Common myeloid progenitor, CD34-positive (primary cell): ENCODE measurements around the gene ACAD11. TPM values are rescaled to one million over a fixed set of nuclear protein-coding genes. Genes with fewer than 3 reads are reported as not detected.
A peak's percentile ranks its signal among the peaks of the same experiment; 100 is the strongest.

ENCODE experiments used
- CTCF ChIA-PET: fragments of 350-600 bp; sonication (Branson Sonifier 250); formaldehyde crosslinking; loops from one replicate; lab custom pipeline; 2021; ENCODE audit warnings: antibody characterized with exemption; lab: Charles Lee
- POLR2A ChIA-PET: fragments of 350-600 bp; sonication (Branson Sonifier 250); formaldehyde crosslinking; loops from one replicate; lab custom pipeline; 2021; ENCODE audit warnings: antibody characterized with exemption; lab: Charles Lee
- DNase-seq, 3 donors: peaks; one replicate each; pipeline versions ENCODE4 v3.0.0 to v3.0.0-alpha.2; 2013
- H3K27ac ChIP-seq, 2 experiments: 1 replicate in 1 of 2; 2 replicates in 1 of 2; pipeline ENCODE4 v1.7.0; 2013; ENCODE audit warnings: inconsistent platforms in 2 of 2, low read length in 2 of 2, mild to moderate bottlenecking in 2 of 2, low read depth in 1 of 2, moderate library complexity in 1 of 2; ENCODE audit not compliant: severe bottlenecking in 2 of 2, insufficient read depth in 1 of 2, poor library complexity in 1 of 2
- H3K27me3 ChIP-seq, 5 experiments: replicated peaks in 2 of 5; 1 replicate in 3 of 5; 2 replicates in 2 of 5; pipeline versions ENCODE4 v1.6.1 to v1.7.0; 2013; ENCODE audit warnings: low read length in 4 of 5, mild to moderate bottlenecking in 2 of 5, moderate library complexity in 2 of 5, inconsistent platforms in 1 of 5; ENCODE audit not compliant: insufficient read depth in 5 of 5, control insufficient read depth in 4 of 5
- H3K36me3 ChIP-seq, 4 experiments: 1 replicate in 2 of 4; 2 replicates in 2 of 4; pipeline versions ENCODE4 v1.6.1 to v1.7.0; 2013; ENCODE audit warnings: low read length in 3 of 4, control low read depth in 1 of 4, mild to moderate bottlenecking in 1 of 4; ENCODE audit not compliant: control insufficient read depth in 4 of 4, insufficient read depth in 4 of 4
- H3K4me1 ChIP-seq, 4 experiments: 1 replicate in 3 of 4; 2 replicates in 1 of 4; pipeline versions ENCODE4 v1.6.1 to v1.7.1; 2013; ENCODE audit warnings: low read length in 3 of 4, mild to moderate bottlenecking in 3 of 4, control low read depth in 1 of 4, inconsistent platforms in 1 of 4, moderate library complexity in 1 of 4; ENCODE audit not compliant: control insufficient read depth in 4 of 4, insufficient read depth in 4 of 4; ENCODE audit errors: control extremely low read depth in 1 of 4
- H3K4me3 ChIP-seq, 7 experiments: 1 replicate in 4 of 7; 2 replicates in 3 of 7; pipeline versions ENCODE4 v1.5.1 to v1.7.0; 2013; ENCODE audit warnings: mild to moderate bottlenecking in 7 of 7, low read length in 6 of 7, moderate library complexity in 6 of 7, inconsistent platforms in 2 of 7, low read depth in 2 of 7, control low read depth in 1 of 7; ENCODE audit not compliant: insufficient read depth in 4 of 7, control insufficient read depth in 1 of 7; ENCODE audit errors: extremely low read depth in 1 of 7
- H3K9me3 ChIP-seq, 5 experiments: 1 replicate in 4 of 5; 2 replicates in 1 of 5; pipeline versions ENCODE4 v1.6.1 to v1.7.1; 2013; ENCODE audit warnings: low read length in 4 of 5, mild to moderate bottlenecking in 2 of 5, inconsistent platforms in 1 of 5, low read depth in 1 of 5, moderate library complexity in 1 of 5; ENCODE audit not compliant: control insufficient read depth in 4 of 5, insufficient read depth in 2 of 5; ENCODE audit errors: control extremely low read depth in 1 of 5
- WGBS: methylation state at CpG from one replicate; pipeline ENCODE4 v1.1.5; 2013; ENCODE audit not compliant: insufficient coverage; 5-methylcytosine and 5-hydroxymethylcytosine counted together
- polyA plus RNA-seq: library from polyadenylated mRNA; unstranded; fragments of 120-200 nt; gene quantifications from one replicate; pipeline ENCODE4 v1.2.1, GENCODE V29; 2013

Gene ACAD11, protein sequence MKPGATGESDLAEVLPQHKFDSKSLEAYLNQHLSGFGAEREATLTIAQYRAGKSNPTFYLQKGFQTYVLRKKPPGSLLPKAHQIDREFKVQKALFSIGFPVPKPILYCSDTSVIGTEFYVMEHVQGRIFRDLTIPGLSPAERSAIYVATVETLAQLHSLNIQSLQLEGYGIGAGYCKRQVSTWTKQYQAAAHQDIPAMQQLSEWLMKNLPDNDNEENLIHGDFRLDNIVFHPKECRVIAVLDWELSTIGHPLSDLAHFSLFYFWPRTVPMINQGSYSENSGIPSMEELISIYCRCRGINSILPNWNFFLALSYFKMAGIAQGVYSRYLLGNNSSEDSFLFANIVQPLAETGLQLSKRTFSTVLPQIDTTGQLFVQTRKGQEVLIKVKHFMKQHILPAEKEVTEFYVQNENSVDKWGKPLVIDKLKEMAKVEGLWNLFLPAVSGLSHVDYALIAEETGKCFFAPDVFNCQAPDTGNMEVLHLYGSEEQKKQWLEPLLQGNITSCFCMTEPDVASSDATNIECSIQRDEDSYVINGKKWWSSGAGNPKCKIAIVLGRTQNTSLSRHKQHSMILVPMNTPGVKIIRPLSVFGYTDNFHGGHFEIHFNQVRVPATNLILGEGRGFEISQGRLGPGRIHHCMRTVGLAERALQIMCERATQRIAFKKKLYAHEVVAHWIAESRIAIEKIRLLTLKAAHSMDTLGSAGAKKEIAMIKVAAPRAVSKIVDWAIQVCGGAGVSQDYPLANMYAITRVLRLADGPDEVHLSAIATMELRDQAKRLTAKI
- 49.0 TPM for polyA plus RNA-seq

DNA sequence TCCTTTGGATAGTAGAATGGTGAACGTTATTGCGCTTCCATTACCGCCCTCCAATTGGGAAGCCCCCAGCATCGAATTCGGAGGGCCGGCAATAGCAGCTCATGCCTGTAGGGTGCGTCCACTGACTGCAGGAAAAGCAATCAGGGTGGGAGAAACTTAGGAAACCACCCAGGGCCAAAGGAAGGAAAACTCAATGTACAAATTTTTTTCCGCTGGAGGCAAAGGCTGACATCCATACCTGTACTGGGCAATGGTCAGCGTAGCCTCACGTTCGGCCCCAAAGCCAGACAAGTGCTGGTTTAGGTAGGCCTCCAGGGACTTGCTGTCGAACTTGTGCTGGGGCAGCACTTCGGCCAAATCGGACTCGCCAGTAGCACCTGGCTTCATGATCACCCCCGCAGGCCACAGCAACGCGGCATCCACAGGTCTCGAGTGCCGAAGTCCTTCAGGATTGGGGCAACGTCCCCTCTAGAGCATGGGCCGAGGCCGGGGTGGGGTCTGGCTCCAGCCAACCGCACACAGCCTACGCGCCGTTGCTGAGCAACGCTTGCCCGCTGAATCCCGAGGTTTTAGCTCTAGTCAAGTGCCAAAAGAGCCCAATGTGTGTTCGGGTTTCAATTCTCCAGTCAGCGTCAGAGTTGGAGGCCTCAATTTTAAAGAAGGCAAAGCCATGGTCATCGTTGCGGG, at the start of gene ACAD11:
Gene ACAD11 (minus strand): TSS at position 445 of the 687 bp plus-strand sequence. CDS start 58 bp downstream, at position 387.
- Histone ChIP-seq H3K4me3 (peak within 1 kb of the TSS; percentile 78 to 99 (median 98)), H3K4me1 (peaks cover 3 to 28% (median 16%) of the 10 kb centered on the region in 4 experiments), H3K27ac (peak within 1 kb of the TSS; percentile 81 to 92), H3K9me3 (no peaks in the 10 kb centered on the region), H3K27me3 (no peaks in the 10 kb centered on the region), H3K36me3 (peaks cover 0 to 5% (median 0%) of the 10 kb centered on the region in 4 experiments)
- ChIA-PET POLR2A (no interaction called here), CTCF (interaction anchor here (0.7 to 2.2 kb wide), 7 partner anchors 11 to 1661 kb away, joined by 3 to 11 read pairs (median 4); no protein-coding TSS in a partner anchor)
- DNase-seq: peak; percentile 72 to 81 (median 73)
- under 1% methylated on average over 32 of the region's 34 CpGs for WGBS

DNA sequence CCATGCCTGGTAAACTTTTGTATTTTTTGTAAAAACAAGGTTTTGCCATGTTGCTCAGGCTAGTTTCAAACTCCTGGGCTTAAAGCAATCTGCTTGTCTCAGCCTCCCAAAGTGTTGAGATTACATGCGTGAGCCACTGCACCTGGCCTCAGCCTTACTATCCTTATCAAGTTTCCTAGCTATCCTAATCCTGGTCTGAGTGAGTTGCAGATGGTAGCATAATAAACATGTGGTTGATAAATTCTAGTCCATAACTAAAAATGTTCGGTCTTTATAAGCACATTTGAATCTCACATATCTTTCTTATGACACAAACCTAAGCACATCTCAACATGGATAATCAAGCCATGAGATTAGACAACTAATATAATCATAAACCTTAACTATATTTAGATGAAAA, 44.1 kb upstream of the ACAD11 start:
- POLR2A ChIA-PET: no interaction called here
- no peaks in the 10 kb centered on the region for H3K9me3 ChIP-seq
- CTCF ChIA-PET: interaction anchor here (1.4 kb wide), 1 partner anchor 21 kb away, joined by 3 read pairs; no protein-coding TSS in a partner anchor
- H3K36me3 ChIP-seq: peaks cover 22 to 69% (median 44%) of the 10 kb centered on the region in 4 experiments
- H3K4me1 ChIP-seq: no peaks in the 10 kb centered on the region
- H3K27ac ChIP-seq: no peak overlapping the region
- DNase-seq: no peak
- WGBS: no CpG with 5 or more reads among the region's 2 CpGs
- no peaks in the 10 kb centered on the region for H3K27me3 ChIP-seq
- H3K4me3 ChIP-seq: no peak overlapping the region

DNA sequence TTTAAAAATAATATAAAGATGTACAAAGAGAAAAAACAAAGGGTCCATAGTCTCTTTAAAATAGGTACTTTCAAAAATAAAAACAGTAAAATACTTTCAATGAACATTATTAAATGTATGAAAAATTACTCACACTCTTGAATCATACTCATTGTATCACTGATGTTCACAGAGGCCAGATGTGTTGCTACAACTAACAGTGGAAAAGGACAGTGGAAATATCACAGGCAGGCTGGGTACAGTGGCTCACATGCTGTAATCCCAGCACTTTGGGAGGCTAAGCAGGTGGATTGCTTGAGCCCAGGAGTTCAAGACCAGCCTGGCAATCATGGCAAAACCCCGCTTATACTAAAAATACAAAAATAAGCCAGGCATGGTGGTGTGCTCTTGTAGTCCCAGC, 35.8 kb upstream of the ACAD11 start:
- peaks cover 15 to 83% (median 42%) of the 10 kb centered on the region in 4 experiments for H3K36me3 ChIP-seq

DNA sequence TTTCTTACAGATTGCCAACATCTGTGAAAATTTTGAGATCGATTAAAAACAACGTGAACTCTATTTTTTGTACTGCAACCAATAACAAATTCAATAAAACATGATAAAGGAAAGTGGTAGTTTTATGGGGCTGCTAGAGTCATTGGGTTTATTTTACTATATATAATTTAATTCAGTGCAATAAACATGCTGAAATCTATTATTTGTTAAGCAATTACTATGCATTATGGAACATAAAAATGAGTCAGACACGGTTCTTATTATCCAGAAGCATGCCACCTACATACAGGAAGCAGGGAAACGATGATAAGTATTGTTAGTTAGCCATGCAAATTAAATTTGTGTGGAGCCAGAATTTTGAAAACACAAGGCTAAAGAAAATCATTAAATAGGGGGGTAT, 35.4 kb upstream of the ACAD11 start:
- ChIA-PET POLR2A (no interaction called here), CTCF (no interaction called here)
- no peaks in the 10 kb centered on the region for H3K27me3 ChIP-seq
- no peaks in the 10 kb centered on the region for H3K4me1 ChIP-seq
- WGBS: no CpG with 5 or more reads among the region's 4 CpGs
- no peak overlapping the region for H3K27ac ChIP-seq
- no peak overlapping the region for H3K4me3 ChIP-seq
- H3K9me3 ChIP-seq: no peaks in the 10 kb centered on the region
- H3K36me3 ChIP-seq: peaks cover 14 to 83% (median 41%) of the 10 kb centered on the region in 4 experiments
- no peak for DNase-seq

More for the DNA sequence above, 35.8 kb upstream of the ACAD11 start:
- 67% methylated on average over 1 of the region's 1 CpG for WGBS
- no peak for DNase-seq
- CTCF ChIA-PET: no interaction called here
- no peaks in the 10 kb centered on the region for H3K4me1 ChIP-seq
- no peaks in the 10 kb centered on the region for H3K27me3 ChIP-seq
- POLR2A ChIA-PET: no interaction called here
- H3K9me3 ChIP-seq: no peaks in the 10 kb centered on the region
- no peak overlapping the region for H3K27ac ChIP-seq
- no peak overlapping the region for H3K4me3 ChIP-seq

DNA sequence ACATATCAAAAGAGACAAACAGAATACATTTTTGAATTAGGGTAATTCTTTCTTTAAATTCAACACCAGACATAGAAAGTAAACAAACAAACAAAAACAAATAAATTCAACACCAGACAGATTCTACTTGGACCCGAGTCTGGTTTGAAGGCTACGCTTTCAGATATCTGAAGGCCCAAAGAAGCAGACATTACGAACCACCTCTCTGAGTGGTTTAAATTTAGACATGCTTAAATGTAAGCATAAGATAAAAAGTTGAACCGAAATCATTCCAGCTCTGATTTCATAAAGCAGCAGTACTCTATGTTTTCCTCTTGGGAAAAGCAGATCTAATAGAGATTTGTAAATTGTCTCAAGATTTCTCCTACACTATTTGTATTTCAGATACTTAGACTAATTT, 30.4 kb upstream of the ACAD11 start:
- Histone ChIP-seq H3K27me3 (no peaks in the 10 kb centered on the region), H3K4me1 (no peaks in the 10 kb centered on the region), H3K36me3 (peaks cover 23 to 80% (median 39%) of the 10 kb centered on the region in 4 experiments), H3K4me3 (no peak overlapping the region), H3K27ac (no peak overlapping the region), H3K9me3 (no peaks in the 10 kb centered on the region)
- no peak for DNase-seq
- ChIA-PET CTCF (no interaction called here), POLR2A (no interaction called here)
- WGBS: 100% methylated on average over 2 of the region's 4 CpGs

DNA sequence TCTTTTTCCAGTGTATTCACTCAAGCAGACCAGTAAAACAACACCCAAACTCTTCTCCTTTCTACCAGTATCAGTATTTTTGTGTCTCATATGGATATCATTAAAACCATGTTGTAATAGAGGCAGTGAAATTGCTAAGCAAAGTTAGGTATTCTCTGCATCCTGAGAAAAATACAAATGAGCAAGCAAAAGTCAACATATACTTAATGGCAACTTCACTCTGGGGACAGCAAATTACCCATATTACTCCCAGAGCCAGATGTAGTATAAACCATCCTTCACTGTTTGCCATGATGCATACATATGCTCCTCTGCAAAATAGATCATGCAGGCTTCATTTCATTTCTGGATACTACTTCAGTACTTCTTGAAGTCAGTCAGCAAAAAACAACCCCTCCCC, 22.6 kb upstream of the ACAD11 start:
- Histone ChIP-seq H3K9me3 (no peaks in the 10 kb centered on the region), H3K27ac (no peak overlapping the region), H3K27me3 (no peaks in the 10 kb centered on the region), H3K4me3 (no peak overlapping the region), H3K4me1 (no peaks in the 10 kb centered on the region), H3K36me3 (peaks cover 3 to 65% (median 24%) of the 10 kb centered on the region in 4 experiments)
- POLR2A ChIA-PET: no interaction called here
- CTCF ChIA-PET: interaction anchor here (1.1 to 1.7 kb wide), 3 partner anchors 12 to 148 kb away, joined by 3 to 5 read pairs (median 3); no protein-coding TSS in a partner anchor
- no peak for DNase-seq
